Ovary (tissue), 3 donors: ENCODE measurements around the gene FAM110A.

Experiments used
- CTCF ChIP-seq, 3 donors: fragments of 450-650 bp in 2 of 3; fragments of 200-600 bp in 1 of 3; IDR thresholded peaks; one replicate each; pipeline versions ENCODE4 v1.5.1 to v1.8.0; 2016 to 2022; ENCODE audit warnings: antibody characterized with exemption in 3 of 3, mild to moderate bottlenecking in 1 of 3
- EP300 ChIP-seq: sonication (generic); formaldehyde crosslinking; IDR thresholded peaks from one replicate; pipeline ENCODE4 v1.6.1; 2017; ENCODE audit warnings: antibody characterized with exemption
- POLR2A ChIP-seq: fragments of 450-650 bp; IDR thresholded peaks from one replicate; pipeline ENCODE4 v1.6.1; 2017; ENCODE audit warnings: antibody characterized with exemption, mild to moderate bottlenecking, moderate library complexity
- donor health status: DM: no; HTN: no; CAD: no.

DNA sequence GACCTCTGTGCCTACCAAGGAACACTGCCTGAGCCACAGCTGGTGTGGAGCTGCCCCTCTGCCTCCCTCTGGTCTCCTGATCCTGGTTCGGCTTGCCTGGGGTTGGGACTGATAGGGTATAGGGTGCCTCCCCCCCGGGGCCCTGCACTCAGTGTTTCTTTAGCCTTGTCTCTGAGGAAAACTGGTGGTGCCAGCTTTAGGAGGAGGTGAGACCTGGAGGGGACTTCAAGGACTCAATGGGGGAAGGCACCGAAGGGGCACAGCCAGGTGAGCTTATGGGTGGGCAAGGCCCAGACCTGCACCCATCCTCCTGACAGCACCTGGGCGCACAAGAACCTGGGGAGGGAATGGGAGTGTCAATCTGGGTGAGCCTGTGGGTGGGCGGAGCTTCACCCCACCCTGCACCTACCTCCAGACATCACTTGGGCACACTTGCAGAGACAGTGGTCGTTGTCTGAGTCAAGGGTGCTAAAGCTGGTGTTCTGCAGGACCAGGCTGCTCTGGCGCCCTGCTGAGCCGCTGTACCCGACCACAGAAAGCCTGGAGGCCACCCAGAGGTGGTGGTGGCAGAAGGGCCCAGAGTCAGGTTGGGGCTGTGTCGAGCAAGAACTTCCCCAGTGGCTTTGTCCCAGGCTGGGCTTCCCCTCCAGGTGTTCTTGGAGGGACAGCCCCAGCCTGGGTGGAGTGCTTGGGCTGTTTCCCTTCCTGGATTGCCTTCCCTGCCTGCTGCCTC is 40.5 kb downstream of the FAM110A start:
- TF ChIP-seq POLR2A (no peak), CTCF (IDR thresholded peaks at IDR 0.05) (no peak), EP300 (no peak)
